Measurements from ENCODE around the gene ANKRD31. TPM values are rescaled to one million over a fixed set of nuclear protein-coding genes. Genes with fewer than 3 reads are reported as not detected.
A peak's percentile ranks its signal among the peaks of the same experiment; 100 is the strongest.

ANKRD31 gene
- total RNA-seq, 1 donor from 2014 or later, result 0.07 TPM

DNA sequence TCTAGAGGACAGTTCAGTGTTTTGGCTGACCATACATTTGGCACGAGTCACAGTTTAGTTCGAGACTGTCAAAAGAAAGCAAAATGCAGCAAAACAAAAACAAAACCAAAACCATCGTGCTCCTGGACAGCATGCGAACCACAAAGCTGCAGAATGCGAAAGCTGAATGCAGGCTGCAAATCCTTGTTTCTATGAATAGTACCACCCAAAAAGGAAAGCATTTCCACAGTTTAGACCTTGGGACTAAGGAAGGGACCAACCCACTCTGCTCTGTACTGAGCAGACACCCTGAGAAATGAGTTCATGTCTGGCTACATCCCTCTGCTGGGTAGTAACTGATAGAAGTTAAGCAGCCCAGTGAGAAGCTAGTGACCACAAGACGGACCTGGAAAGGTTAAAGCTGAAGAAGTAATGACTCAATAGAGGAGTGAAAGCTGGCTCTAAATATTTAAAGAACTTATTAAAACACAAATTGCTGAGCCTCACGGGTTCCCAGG is 188.2 kb downstream of the ANKRD31 start:
- H3K9ac ChIP-seq (ENCODE audit: low read length), result no peak overlapping the region
- peak overlapping the region; percentile 1 for H3K27ac ChIP-seq (ENCODE audit: low read depth, low read length)
- Mint-ChIP-seq H3K27ac (ENCODE audit: unreplicated experiment) (peak overlapping the region; percentile 91), H3K9me3 (ENCODE audit: unreplicated experiment) (no peaks in the 10 kb centered on the region), H3K4me3 (ENCODE audit: unreplicated experiment) (peak overlapping the region; percentile 51), H3K36me3 (ENCODE audit: low read depth, unreplicated experiment) (peaks cover 16% of the 10 kb centered on the region), H3K27me3 (ENCODE audit: low read depth, unreplicated experiment) (no peaks in the 10 kb centered on the region), H3K4me1 (ENCODE audit: low read depth, unreplicated experiment) (peaks cover 60% of the 10 kb centered on the region)
- FAIRE-seq (no peak), DNase-seq (ENCODE audit: low read depth) (peak; percentile 71)
- H4K20me1 ChIP-seq (ENCODE audit: insufficient read depth, low read length), result no peaks in the 10 kb centered on the region
- TF ChIP-seq, protein P1, sequence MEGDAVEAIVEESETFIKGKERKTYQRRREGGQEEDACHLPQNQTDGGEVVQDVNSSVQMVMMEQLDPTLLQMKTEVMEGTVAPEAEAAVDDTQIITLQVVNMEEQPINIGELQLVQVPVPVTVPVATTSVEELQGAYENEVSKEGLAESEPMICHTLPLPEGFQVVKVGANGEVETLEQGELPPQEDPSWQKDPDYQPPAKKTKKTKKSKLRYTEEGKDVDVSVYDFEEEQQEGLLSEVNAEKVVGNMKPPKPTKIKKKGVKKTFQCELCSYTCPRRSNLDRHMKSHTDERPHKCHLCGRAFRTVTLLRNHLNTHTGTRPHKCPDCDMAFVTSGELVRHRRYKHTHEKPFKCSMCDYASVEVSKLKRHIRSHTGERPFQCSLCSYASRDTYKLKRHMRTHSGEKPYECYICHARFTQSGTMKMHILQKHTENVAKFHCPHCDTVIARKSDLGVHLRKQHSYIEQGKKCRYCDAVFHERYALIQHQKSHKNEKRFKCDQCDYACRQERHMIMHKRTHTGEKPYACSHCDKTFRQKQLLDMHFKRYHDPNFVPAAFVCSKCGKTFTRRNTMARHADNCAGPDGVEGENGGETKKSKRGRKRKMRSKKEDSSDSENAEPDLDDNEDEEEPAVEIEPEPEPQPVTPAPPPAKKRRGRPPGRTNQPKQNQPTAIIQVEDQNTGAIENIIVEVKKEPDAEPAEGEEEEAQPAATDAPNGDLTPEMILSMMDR (IDR thresholded peaks at IDR 0.05; ENCODE audit: insufficient read depth, low read depth, low read length), result no peak
- no peak for TF ChIP-seq EZH2 (IDR thresholded peaks at IDR 0.05; ENCODE audit: insufficient read depth, low read length)
- H3K4me3 ChIP-seq (ENCODE audit: insufficient read depth, low read depth, low read length), result no peak overlapping the region
- no peaks in the 10 kb centered on the region for H3K36me3 ChIP-seq (ENCODE audit: insufficient read depth, low read length)
- H3K79me2 ChIP-seq (ENCODE audit: insufficient read depth, low read length), result peaks cover 20% of the 10 kb centered on the region
- peak overlapping the region; percentile 73 for H3K4me2 ChIP-seq (ENCODE audit: low read length)
- H3K4me1 ChIP-seq (ENCODE audit: insufficient read depth, low read length), result peaks cover 10% of the 10 kb centered on the region
- H3K9me3 ChIP-seq (ENCODE audit: insufficient read depth, low read depth, low read length), result no peaks in the 10 kb centered on the region
- no peak overlapping the region for H2AFZ ChIP-seq (ENCODE audit: low read depth, low read length)
- H3K27me3 ChIP-seq (ENCODE audit: insufficient read depth, low read length), result no peaks in the 10 kb centered on the region

DNA sequence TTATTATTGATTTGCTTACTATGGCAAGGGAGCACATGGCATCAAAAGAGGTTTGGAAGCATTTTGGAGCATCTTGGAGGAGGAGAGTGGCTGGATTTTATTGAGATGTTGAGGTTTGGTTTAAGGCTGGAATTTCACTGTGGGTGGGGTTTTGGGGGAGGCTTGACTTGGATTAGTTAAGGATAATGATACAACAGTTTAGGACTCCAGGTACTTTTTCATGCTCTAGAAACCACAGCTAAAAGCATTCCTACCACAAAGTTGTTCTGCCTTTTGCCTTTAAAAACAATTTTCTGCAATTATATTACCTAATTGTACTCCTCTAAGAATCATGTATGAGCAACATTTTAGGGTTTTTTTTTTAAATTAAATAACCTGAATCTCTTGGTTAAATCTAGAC is 189.3 kb downstream of the ANKRD31 start:
- Histone ChIP-seq H2AFZ (ENCODE audit: low read depth, low read length) (no peak overlapping the region), H3K27me3 (ENCODE audit: insufficient read depth, low read length) (no peaks in the 10 kb centered on the region), H3K4me3 (ENCODE audit: insufficient read depth, low read depth, low read length) (no peak overlapping the region), H3K4me1 (ENCODE audit: insufficient read depth, low read length) (peaks cover 9% of the 10 kb centered on the region), H4K20me1 (ENCODE audit: insufficient read depth, low read length) (no peaks in the 10 kb centered on the region), H3K79me2 (ENCODE audit: insufficient read depth, low read length) (peaks cover 20% of the 10 kb centered on the region), H3K9me3 (ENCODE audit: insufficient read depth, low read depth, low read length) (no peaks in the 10 kb centered on the region), H3K36me3 (ENCODE audit: insufficient read depth, low read length) (no peaks in the 10 kb centered on the region), H3K27ac (ENCODE audit: low read depth, low read length) (no peak overlapping the region), H3K4me2 (ENCODE audit: low read length) (no peak overlapping the region), H3K9ac (ENCODE audit: low read length) (no peak overlapping the region)
- no peak for DNase-seq (ENCODE audit: low read depth)
- Mint-ChIP-seq H3K27ac (ENCODE audit: unreplicated experiment) (peak overlapping the region; percentile 86), H3K36me3 (ENCODE audit: low read depth, unreplicated experiment) (peaks cover 24% of the 10 kb centered on the region), H3K9me3 (ENCODE audit: unreplicated experiment) (no peaks in the 10 kb centered on the region), H3K4me1 (ENCODE audit: low read depth, unreplicated experiment) (peaks cover 60% of the 10 kb centered on the region), H3K4me3 (ENCODE audit: unreplicated experiment) (no peak overlapping the region), H3K27me3 (ENCODE audit: low read depth, unreplicated experiment) (no peaks in the 10 kb centered on the region)
- TF ChIP-seq EZH2 (IDR thresholded peaks at IDR 0.05; ENCODE audit: insufficient read depth, low read length), result no peak
- TF ChIP-seq, protein P1 (IDR thresholded peaks at IDR 0.05; ENCODE audit: insufficient read depth, low read depth, low read length), result no peak
- FAIRE-seq, result no peak

DNA sequence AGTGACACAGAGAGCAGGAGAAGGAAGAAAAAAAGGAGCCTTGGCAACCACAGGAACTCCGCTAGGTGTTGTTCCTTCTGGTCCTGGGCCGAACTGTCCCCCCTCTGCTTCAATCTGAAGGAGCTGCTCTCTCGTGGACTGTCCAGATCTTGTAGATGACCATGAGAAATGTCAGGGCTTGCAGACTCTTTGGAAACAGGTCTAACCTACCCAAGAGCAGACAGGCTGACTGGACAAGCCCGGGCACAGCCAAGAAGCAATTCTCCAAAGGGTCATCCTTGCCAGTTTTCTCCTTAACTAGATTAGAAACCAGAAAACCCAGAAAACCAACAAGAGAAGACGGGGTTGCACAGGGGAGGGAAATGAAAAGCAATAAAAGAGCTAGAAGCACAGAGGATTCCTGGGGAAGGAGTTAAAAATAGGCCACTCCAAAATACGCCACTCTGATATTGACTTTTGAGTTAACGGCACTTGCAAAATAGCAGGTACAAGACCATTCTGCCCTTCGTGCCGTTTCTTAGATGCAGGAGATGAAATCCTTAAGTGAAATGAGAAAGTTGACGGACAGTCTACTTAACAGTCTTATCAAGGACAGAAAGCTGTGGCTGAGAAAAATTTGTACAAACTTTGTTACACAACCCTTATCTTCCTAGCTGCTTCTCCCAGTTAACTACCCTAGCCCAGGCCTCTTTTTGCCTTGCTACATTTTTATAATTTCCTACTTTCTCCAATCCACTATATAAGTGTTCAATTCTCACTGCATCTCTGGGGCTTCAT is 190.1 kb downstream of the ANKRD31 start:
- Mint-ChIP-seq H3K27me3 (ENCODE audit: low read depth, unreplicated experiment) (no peaks in the 10 kb centered on the region), H3K4me1 (ENCODE audit: low read depth, unreplicated experiment) (peaks cover 58% of the 10 kb centered on the region), H3K36me3 (ENCODE audit: low read depth, unreplicated experiment) (peaks cover 26% of the 10 kb centered on the region), H3K9me3 (ENCODE audit: unreplicated experiment) (no peaks in the 10 kb centered on the region), H3K27ac (ENCODE audit: unreplicated experiment) (peak overlapping the region; percentile 86), H3K4me3 (ENCODE audit: unreplicated experiment) (no peak overlapping the region)
- peaks cover 4% of the 10 kb centered on the region for H3K4me1 ChIP-seq (ENCODE audit: insufficient read depth, low read length)
- no peaks in the 10 kb centered on the region for H3K9me3 ChIP-seq (ENCODE audit: insufficient read depth, low read depth, low read length)
- FAIRE-seq (no peak), DNase-seq (ENCODE audit: low read depth) (no peak)
- no peak for TF ChIP-seq EZH2 (IDR thresholded peaks at IDR 0.05; ENCODE audit: insufficient read depth, low read length)
- TF ChIP-seq, protein P1 (IDR thresholded peaks at IDR 0.05; ENCODE audit: insufficient read depth, low read depth, low read length), result no peak
- H2AFZ ChIP-seq (ENCODE audit: low read depth, low read length), result no peak overlapping the region
- no peak overlapping the region for H3K9ac ChIP-seq (ENCODE audit: low read length)
- no peaks in the 10 kb centered on the region for H3K36me3 ChIP-seq (ENCODE audit: insufficient read depth, low read length)
- peaks cover 14% of the 10 kb centered on the region for H3K79me2 ChIP-seq (ENCODE audit: insufficient read depth, low read length)
- no peak overlapping the region for H3K4me3 ChIP-seq (ENCODE audit: insufficient read depth, low read depth, low read length)
- H4K20me1 ChIP-seq (ENCODE audit: insufficient read depth, low read length), result no peaks in the 10 kb centered on the region
- no peak overlapping the region for H3K27ac ChIP-seq (ENCODE audit: low read depth, low read length)
- no peaks in the 10 kb centered on the region for H3K27me3 ChIP-seq (ENCODE audit: insufficient read depth, low read length)
- no peak overlapping the region for H3K4me2 ChIP-seq (ENCODE audit: low read length)

Measured in astrocyte (in vitro differentiated cells and primary cell).